ENCODE measurements around the gene CAVIN3.

GRCh38 chr11:6321961-6322362, 1.7 kb upstream of the CAVIN3 start:
- TF ChIP-seq CTCF (IDR thresholded peaks at IDR 0.05; ENCODE audit: low read length) = no peak
- no peak for TF ChIP-seq EZH2 (IDR thresholded peaks at IDR 0.05; ENCODE audit: borderline replicate concordance, low read length)
